ENCODE measurements around the gene ADNP. TPM values are rescaled to one million over a fixed set of nuclear protein-coding genes. Genes with fewer than 3 reads are reported as not detected.

ADNP gene
- total RNA-seq, 3 donors from 2014 or later (not counting 1 experiment from before 2014, with no cell fraction given): 56.8 to 75.8 (median 66.8) TPM

- intact Hi-C loops (cut with micrococcal nuclease): no loop called here
- DNase-seq (no peak), ATAC-seq (no peak)
- WGBS (ENCODE audit: insufficient coverage): 100% methylated on average over 3 of the region's 3 CpGs
- Histone ChIP-seq H3K4me3 (ENCODE audit: low read length) (no peak overlapping the region), H3K36me3 (ENCODE audit: control insufficient read depth, insufficient read depth, low read length) (peaks cover 43% of the 10 kb centered on the region), H3K9me3 (ENCODE audit: control insufficient read depth, insufficient read depth, low read length) (no peaks in the 10 kb centered on the region), H3K4me1 (ENCODE audit: control insufficient read depth, insufficient read depth, low read length) (no peaks in the 10 kb centered on the region), H3K27me3 (ENCODE audit: control insufficient read depth, insufficient read depth, low read length) (no peaks in the 10 kb centered on the region), H3K27ac (ENCODE audit: low read length) (no peak overlapping the region)
- Mint-ChIP-seq H3K4me1 (peaks cover 8 to 21% of the 10 kb centered on the region in 2 donors), H3K9me3 (no peaks in the 10 kb centered on the region), H3K4me3 (no peak overlapping the region), H3K27ac (no peak overlapping the region), H3K27me3 (ENCODE audit: low read depth in 2 of 2) (no peaks in the 10 kb centered on the region), H3K36me3 (peaks cover 5% of the 10 kb centered on the region)
- no peak for TF ChIP-seq CTCF (IDR thresholded peaks at IDR 0.05)
Measured at GRCh38 chr20:50887576-50887975, 43.7 kb downstream of the ADNP start.

GRCh38 chr20:50886184-50886790 lies 45.0 kb downstream of the ADNP start:
- H3K27ac Mint-ChIP-seq: no peak overlapping the region
- no peaks in the 10 kb centered on the region for H3K9me3 Mint-ChIP-seq
- H3K36me3 Mint-ChIP-seq: no peaks in the 10 kb centered on the region
- Histone ChIP-seq H3K4me1 (ENCODE audit: control insufficient read depth, insufficient read depth, low read length) (no peaks in the 10 kb centered on the region), H3K9me3 (ENCODE audit: control insufficient read depth, insufficient read depth, low read length) (no peaks in the 10 kb centered on the region), H3K27ac (ENCODE audit: low read length) (no peak overlapping the region), H3K27me3 (ENCODE audit: control insufficient read depth, insufficient read depth, low read length) (no peaks in the 10 kb centered on the region), H3K36me3 (ENCODE audit: control insufficient read depth, insufficient read depth, low read length) (peaks cover 31% of the 10 kb centered on the region), H3K4me3 (ENCODE audit: low read length) (no peak overlapping the region)
- no peak for TF ChIP-seq CTCF (IDR thresholded peaks at IDR 0.05)
- H3K4me1 Mint-ChIP-seq: peaks cover 5 to 17% of the 10 kb centered on the region in 2 donors
- intact Hi-C loops (cut with micrococcal nuclease): no loop called here
- WGBS (ENCODE audit: insufficient coverage): 85% methylated on average over 12 of the region's 12 CpGs
- DNase-seq (no peak), ATAC-seq (no peak)
- no peak overlapping the region for H3K4me3 Mint-ChIP-seq
- H3K27me3 Mint-ChIP-seq (ENCODE audit: low read depth in 2 of 2): no peaks in the 10 kb centered on the region

GRCh38 chr20:50885781-50886180 lies 45.5 kb downstream of the ADNP start:
- H3K27ac ChIP-seq (ENCODE audit: low read length): no peak overlapping the region
- Mint-ChIP-seq H3K36me3 (no peaks in the 10 kb centered on the region), H3K4me1 (peaks cover 5 to 17% of the 10 kb centered on the region in 2 donors), H3K9me3 (no peaks in the 10 kb centered on the region), H3K27me3 (ENCODE audit: low read depth in 2 of 2) (no peaks in the 10 kb centered on the region), H3K4me3 (no peak overlapping the region), H3K27ac (no peak overlapping the region)
- DNase-seq (no peak), ATAC-seq (no peak)
- intact Hi-C loops (cut with micrococcal nuclease): no loop called here
- no peaks in the 10 kb centered on the region for H3K27me3 ChIP-seq (ENCODE audit: control insufficient read depth, insufficient read depth, low read length)
- peaks cover 26% of the 10 kb centered on the region for H3K36me3 ChIP-seq (ENCODE audit: control insufficient read depth, insufficient read depth, low read length)
- no peaks in the 10 kb centered on the region for H3K9me3 ChIP-seq (ENCODE audit: control insufficient read depth, insufficient read depth, low read length)
- 93% methylated on average over 5 of the region's 5 CpGs for WGBS (ENCODE audit: insufficient coverage)
- H3K4me1 ChIP-seq (ENCODE audit: control insufficient read depth, insufficient read depth, low read length): no peaks in the 10 kb centered on the region
- H3K4me3 ChIP-seq (ENCODE audit: low read length): no peak overlapping the region
- no peak for TF ChIP-seq CTCF (IDR thresholded peaks at IDR 0.05)

- H3K27me3 Mint-ChIP-seq (ENCODE audit: low read depth in 2 of 2): no peaks in the 10 kb centered on the region
- intact Hi-C loops (cut with micrococcal nuclease): no loop called here
- Histone ChIP-seq H3K9me3 (ENCODE audit: control insufficient read depth, insufficient read depth, low read length) (no peaks in the 10 kb centered on the region), H3K4me3 (ENCODE audit: low read length) (no peak overlapping the region), H3K36me3 (ENCODE audit: control insufficient read depth, insufficient read depth, low read length) (peaks cover 22% of the 10 kb centered on the region), H3K4me1 (ENCODE audit: control insufficient read depth, insufficient read depth, low read length) (no peaks in the 10 kb centered on the region), H3K27me3 (ENCODE audit: control insufficient read depth, insufficient read depth, low read length) (no peaks in the 10 kb centered on the region), H3K27ac (ENCODE audit: low read length) (no peak overlapping the region)
- DNase-seq: no peak
- no peaks in the 10 kb centered on the region for H3K36me3 Mint-ChIP-seq
- no peak for TF ChIP-seq CTCF (IDR thresholded peaks at IDR 0.05)
- H3K9me3 Mint-ChIP-seq: no peaks in the 10 kb centered on the region
- ATAC-seq: no peak
- H3K4me1 Mint-ChIP-seq: peaks cover 5 to 17% of the 10 kb centered on the region in 2 donors
- no peak overlapping the region for H3K27ac Mint-ChIP-seq
- H3K4me3 Mint-ChIP-seq: no peak overlapping the region
- 94% methylated on average over 7 of the region's 7 CpGs for WGBS (ENCODE audit: insufficient coverage)
Measured at GRCh38 chr20:50885068-50885467, 46.2 kb downstream of the ADNP start.

Measured in natural killer cell (primary cell).